Suppressor macrophage treated with lipopolysaccharide for 1 hour (primary cell): ENCODE data around the gene PSMB5.
A peak's percentile ranks its signal among the peaks of the same experiment; 100 is the strongest.

Experiments used
- DNase-seq, 3 donors: peaks; one replicate each; pipeline ENCODE4 v3.0.0-alpha.2; 2020 to 2022

PSMB5 gene

DNA sequence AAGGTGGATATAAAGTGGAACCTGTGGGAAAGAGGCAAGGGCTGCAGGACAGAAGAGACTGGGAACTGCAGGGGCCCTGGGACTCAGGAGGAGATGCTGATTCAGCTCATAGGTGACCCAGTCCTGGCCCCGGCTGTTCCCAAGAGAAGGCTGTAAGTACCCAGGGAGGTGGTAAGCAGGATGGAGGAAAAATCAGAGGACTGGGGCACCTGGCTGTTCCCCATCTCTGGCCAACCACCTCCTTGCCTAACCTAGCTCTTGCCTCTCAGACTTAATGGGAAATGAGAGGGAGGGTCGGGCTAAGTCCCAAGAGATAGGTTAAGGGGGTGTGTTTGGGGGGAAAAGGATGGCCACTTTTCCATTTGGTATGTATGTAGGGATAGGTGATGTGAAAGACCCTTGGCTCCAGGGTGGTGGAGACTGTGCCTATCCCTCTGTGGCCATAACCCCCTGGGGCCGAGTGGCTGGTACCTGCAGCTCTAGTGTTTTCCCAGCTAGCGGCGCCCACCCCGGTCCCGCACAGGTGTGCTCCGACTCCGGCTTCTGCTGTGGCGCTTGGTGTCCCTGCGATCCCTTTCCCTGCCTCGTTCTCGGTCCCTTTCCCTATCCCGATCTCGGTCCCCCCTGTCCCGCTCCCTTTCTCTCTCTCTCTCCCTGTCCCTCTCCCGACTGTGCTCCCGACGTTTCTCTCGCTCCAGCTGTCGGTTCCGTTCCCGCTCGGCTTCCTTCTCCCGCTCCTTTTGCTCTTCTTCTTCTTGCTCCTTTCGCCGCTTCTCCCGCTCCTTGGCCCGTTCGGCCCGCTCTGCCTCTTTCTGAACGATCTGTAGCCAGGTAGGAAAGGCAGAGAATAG is 24.2 kb upstream of the PSMB5 start:
- no peak for DNase-seq

DNA sequence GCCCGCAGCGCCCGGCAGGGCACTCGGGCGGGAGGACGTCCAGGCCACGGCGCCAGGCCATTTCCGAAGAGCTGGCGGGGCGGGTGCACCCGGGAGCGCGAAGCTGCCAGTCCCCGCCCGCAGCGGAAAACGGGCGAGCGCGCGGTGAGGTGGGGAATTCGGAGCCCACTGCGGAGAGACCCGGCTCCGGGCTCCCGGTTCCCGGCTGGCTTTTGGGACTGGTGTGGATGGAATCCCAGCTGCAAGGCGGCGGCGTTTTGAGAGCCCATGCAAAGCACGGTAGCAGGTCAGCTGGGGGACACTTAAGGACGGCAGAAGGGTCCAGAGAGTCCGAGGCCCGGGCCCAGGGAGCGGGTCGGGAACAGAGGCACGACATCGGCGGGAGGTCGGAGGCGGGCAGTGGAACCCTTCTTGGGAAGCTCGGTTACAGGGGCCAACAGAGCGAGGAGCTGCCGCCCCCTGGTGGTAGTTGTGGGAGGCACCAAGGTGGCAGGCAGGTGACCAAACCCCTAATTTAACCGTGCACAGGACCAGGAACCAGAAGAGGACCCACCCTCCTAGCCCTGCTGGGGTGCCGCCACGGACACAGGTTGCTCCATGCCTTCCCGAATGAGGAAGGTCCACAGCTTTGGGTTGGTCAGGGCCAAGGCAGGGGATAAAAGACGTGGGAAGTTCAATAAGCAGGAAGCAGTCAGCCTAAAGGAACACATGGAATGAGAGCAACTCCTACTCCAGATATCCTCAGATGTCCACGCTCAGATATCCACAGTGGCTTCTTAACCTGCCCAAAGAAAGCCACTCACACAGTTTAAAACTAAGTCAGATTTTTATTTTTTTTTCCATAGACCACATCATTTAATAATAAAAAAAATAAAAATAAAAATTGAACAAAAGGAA is 23.3 kb upstream of the PSMB5 start:
- DNase-seq: peak; percentile 79 to 89 (median 84)

DNA sequence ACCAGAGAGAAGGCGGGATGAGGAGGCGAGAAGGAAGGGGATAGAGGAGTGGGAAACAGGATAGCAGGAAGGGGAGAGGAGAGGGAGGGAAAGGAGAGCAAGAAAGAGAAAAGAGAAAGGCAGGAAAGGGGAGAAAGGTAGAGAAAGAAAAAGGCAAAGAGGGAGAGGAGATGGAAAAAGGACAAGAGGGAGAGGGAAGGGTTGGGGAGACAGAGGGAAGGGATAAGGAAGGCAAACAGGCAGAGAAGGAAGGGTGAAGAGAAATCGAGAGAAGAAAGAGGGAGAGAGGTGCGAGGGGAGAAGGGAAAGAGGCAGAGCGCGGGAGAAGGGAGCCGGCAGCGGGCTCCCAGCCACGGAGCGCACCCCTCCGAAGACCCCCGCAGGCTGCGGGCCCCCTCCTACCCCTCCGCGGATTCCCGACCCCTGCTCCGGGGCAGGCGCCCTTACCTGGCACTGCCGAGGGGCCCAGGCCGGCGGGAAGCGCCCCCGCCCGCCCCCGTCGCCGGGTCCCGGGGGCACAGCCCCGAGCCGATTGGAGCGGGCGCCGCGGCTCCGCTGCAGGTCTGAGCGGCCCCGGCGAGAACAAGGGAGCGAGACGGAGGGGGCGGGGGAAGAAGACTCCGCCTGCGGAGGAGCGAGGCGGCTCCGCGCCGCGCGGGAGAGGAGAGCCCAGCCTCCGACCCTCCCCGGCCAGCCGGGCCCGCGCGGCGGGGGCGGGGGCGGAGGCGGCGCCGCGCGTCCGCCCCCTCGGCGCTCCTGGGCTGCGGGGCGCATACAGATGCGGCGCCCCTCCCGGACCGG is 22.5 kb upstream of the PSMB5 start, which contains the start of gene CDH24:
Gene CDH24 (minus strand): TSS at position 565 of the 801 bp plus-strand sequence. CDS start 1,787 bp downstream, outside the sequence.
- peak; percentile 52 to 84 (median 70) for DNase-seq

GRCh38 chr14:23056145-23056955 is 21.6 kb upstream of the PSMB5 start:
- peak; percentile 81 to 89 (median 82) for DNase-seq

GRCh38 chr14:23055621-23056144 is 21.0 kb upstream of the PSMB5 start:
- no peak for DNase-seq

- DNase-seq: no peak
Observed at GRCh38 chr14:23055147-23055550, 20.4 kb upstream of the PSMB5 start.

GRCh38 chr14:23054000-23054811 is 19.5 kb upstream of the PSMB5 start:
- peak in 1 of 3 donors; percentile 41 for DNase-seq

- no peak for DNase-seq
Observed at GRCh38 chr14:23053426-23053825, 18.7 kb upstream of the PSMB5 start.

- DNase-seq: no peak
Observed at GRCh38 chr14:23052671-23053070, 18.0 kb upstream of the PSMB5 start.

- no peak for DNase-seq
Observed at GRCh38 chr14:23052182-23052623, 17.5 kb upstream of the PSMB5 start.

DNA sequence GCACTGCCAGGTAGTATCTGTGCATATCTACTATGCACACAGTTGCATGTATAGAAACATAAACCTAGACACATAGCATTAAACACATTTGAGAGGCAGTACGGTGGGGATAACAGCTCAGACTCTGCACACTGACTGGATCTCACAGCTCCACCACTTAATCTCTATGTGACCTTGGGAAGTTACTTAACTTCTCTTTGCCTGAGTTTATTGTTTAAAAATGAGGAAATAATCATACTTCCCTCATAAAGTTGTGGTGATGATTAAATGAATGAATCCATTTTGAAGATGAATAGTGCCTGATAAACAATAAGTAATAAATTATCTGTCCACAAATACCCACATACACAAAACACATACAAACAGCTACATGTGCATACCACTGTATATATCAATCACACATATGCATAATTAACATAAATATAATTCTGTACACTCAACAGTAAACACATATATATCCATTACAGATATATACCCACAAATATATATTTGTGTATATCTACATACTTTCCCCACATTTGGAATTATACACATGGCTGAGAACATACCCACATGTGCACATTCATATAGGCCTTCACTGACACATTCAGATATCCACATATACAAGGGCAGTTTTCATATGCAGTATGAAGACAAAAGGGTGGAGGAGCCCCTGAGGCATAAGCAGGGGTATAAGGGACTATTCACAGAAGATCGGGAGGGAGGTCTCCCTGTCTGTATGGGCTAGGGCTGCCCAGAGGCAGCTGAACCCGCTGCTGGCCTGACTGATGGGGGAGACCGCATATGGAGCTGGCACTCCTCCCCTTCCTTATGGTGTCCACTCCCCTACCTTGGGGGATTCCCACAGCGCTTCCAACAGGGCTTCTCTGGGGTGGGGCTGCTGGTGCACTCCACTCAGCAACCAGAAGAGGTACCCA is 16.7 kb upstream of the PSMB5 start:
- DNase-seq: peak in 1 of 3 donors; percentile 27

GRCh38 chr14:23049011-23049410 is 14.3 kb upstream of the PSMB5 start:
- no peak for DNase-seq

GRCh38 chr14:23047751-23048693 is 13.3 kb upstream of the PSMB5 start:
- DNase-seq: no peak

DNA sequence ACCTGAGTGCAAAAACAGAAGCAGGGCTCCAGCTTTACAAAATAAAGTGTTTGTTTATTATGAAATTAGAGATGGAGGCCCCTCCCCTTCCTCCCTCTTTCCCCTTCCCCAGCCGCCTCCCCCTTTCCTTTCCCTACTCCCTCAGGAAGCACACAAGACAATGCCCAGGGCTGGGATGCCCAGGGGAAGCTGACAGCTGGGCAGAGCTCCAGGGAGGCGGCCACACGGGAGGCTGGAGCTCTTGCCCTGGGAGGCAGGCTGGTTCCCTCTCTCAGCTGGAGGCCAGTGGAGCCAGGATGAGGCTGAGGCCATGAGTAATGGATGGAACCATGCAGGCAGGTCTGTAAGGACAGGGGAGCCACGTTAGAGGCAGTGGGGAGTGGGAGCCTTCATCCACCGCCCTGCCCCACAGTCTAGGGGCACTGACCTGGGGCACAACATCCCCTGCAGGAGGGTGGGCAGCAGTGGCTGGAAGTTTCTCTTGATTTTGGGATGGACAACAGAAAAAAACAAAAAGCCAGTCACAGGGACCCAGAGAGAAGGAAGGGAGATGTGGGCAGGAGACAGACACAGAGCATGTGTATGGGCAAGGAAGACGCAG is 12.4 kb upstream of the PSMB5 start:
- no peak for DNase-seq

- no peak for DNase-seq
Observed at GRCh38 chr14:23045419-23046357, 11.0 kb upstream of the PSMB5 start.

- no peak for DNase-seq
Observed at GRCh38 chr14:23044840-23045239, 10.1 kb upstream of the PSMB5 start.

GRCh38 chr14:23043754-23044153 is 9.1 kb upstream of the PSMB5 start:
- no peak for DNase-seq
